ENCODE measurements around the gene CA4.

The CA4 gene

DNA sequence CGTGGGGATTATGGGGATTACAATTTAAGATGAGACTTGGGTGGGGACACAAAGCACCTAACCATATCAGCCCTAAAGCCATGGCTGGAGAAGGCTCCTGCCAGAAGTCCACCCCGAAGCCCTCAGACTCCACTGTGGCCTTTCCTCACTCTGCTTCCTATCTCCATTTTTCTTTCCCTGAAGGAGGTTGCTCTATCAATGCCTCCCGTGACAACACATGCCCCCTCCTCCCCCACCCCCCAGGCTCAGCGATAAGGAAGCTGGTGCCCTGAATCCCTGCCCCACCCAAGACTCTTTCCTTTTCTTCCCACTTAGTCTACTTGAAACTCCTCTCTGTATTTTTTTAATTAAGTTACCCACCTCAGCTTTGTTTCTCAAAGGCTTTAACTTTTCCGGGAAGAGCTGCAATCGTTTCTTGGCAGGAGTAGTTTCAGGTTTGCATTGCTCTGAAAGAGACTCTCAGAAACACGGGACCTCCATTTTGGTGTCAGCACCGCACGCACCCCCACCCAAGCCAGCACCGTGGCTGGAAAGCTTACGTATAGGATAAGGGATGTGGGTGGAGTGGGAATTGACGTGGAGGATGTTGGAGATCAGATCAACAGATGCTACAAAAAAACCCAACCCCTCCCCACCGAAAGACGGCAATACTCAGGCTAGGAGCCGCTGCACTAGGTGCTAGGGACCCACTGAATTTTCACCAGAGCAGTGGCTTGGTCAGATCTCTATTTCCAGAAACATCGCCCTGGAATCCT, 15.2 kb upstream of the CA4 start:
- Histone ChIP-seq H3K4me3 (ENCODE audit: low read depth, low read length) (peak overlapping the region; percentile 83), H3K9me3 (ENCODE audit: control insufficient read depth, insufficient read depth, low read length) (no peaks in the 10 kb centered on the region), H3K27ac (ENCODE audit: low read depth, low read length) (no peak overlapping the region), H3K36me3 (ENCODE audit: control insufficient read depth, insufficient read depth, low read length) (no peaks in the 10 kb centered on the region), H3K9ac (ENCODE audit: low read depth, low read length) (peak overlapping the region; percentile 39; the same call in 1 of the 2 replicates), H3K4me1 (ENCODE audit: control insufficient read depth, insufficient read depth, low read length) (no peaks in the 10 kb centered on the region; the same call in 1 of the 2 replicates), H3K27me3 (ENCODE audit: control insufficient read depth, insufficient read depth, low read length) (peaks cover 48% of the 10 kb centered on the region)

DNA sequence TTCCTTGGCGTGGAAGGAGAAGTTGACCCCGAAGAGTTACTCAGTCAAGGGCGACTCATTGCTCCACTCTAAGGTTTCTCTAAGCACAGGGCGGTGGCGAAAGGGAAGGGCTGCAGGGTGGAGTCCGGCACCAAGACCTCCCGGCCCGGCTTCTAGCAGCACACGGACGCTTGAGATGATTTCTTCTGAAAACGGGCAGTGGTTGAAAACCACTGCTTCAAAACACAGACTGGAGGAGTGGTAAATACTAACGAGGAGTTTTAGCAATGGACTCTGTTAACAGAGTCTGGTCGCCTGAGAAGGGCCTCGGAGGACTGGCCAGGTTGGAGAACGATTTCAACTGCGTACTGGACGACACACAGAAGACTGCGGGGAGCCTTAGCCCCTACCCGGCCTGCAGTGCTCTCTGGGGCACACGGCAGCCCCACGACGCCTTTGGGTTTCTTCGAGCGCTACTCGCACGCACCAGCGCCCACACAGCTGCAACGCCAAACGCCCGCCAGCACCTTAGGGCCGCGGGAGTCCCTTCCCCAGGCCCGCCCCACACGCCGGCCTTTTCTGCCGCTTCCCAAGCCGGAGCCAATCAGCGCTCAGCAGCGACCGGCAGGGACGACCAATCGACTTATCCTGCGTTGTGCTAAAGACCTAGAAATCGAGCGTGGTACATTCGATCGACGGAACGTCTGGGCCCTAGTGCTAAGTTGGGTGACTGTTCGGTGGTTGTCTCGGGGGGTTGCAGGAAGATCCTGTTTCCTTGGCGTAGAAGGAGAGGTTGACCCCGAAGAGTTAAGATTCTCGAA, 14.4 kb upstream of the CA4 start:
- Histone ChIP-seq H3K27ac (ENCODE audit: low read depth, low read length) (no peak overlapping the region), H3K9me3 (ENCODE audit: control insufficient read depth, insufficient read depth, low read length) (no peaks in the 10 kb centered on the region), H3K4me1 (ENCODE audit: control insufficient read depth, insufficient read depth, low read length) (no peaks in the 10 kb centered on the region; the same call in 1 of the 2 replicates), H3K27me3 (ENCODE audit: control insufficient read depth, insufficient read depth, low read length) (peaks cover 56% of the 10 kb centered on the region), H3K4me3 (ENCODE audit: low read depth, low read length) (peak overlapping the region; percentile 83), H3K9ac (ENCODE audit: low read depth, low read length) (peak overlapping the region; percentile 39; the same call in 1 of the 2 replicates), H3K36me3 (ENCODE audit: control insufficient read depth, insufficient read depth, low read length) (no peaks in the 10 kb centered on the region)

DNA sequence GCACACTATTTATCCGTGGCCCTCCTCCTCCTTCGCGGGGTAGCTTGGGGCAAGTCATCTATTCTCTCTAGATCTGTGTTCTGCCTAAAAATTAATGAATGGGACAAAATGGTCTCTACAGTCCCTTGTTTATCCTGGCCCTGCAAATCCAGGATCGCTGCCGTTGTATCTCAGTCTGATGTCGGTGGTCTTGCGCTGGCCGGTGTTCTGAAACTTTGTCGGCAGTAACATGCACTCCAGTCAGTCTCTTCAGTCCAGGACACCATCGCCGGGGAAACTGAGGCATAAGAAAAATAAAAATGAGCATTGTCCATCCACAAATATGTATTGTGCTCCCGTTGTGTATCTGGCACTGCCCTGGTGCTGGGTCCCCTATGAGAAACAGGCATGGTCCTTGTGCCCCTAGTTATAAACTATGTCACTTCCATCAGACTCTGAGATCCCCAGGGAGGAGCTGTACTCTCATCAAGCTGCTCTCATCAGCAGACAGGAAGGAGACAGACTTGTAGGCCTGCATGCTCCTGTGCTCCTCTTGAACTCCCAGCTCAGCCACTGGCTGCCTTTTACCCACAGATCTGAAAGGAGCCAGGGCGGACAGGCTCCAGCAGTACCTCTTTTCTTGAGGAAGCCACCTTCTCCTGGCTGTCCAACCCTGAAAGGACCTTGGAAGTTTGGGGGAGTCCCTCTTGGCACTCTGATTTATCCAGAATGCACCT, 13.7 kb upstream of the CA4 start:
- Histone ChIP-seq H3K4me3 (ENCODE audit: low read depth, low read length) (peak overlapping the region; percentile 83; the same call in 1 of the 2 replicates), H3K9ac (ENCODE audit: low read depth, low read length) (no peak overlapping the region), H3K36me3 (ENCODE audit: control insufficient read depth, insufficient read depth, low read length) (no peaks in the 10 kb centered on the region), H3K27ac (ENCODE audit: low read depth, low read length) (no peak overlapping the region), H3K9me3 (ENCODE audit: control insufficient read depth, insufficient read depth, low read length) (no peaks in the 10 kb centered on the region), H3K27me3 (ENCODE audit: control insufficient read depth, insufficient read depth, low read length) (peaks cover 63% of the 10 kb centered on the region), H3K4me1 (ENCODE audit: control insufficient read depth, insufficient read depth, low read length) (peaks cover 4% of the 10 kb centered on the region; the same call in 1 of the 2 replicates)

DNA sequence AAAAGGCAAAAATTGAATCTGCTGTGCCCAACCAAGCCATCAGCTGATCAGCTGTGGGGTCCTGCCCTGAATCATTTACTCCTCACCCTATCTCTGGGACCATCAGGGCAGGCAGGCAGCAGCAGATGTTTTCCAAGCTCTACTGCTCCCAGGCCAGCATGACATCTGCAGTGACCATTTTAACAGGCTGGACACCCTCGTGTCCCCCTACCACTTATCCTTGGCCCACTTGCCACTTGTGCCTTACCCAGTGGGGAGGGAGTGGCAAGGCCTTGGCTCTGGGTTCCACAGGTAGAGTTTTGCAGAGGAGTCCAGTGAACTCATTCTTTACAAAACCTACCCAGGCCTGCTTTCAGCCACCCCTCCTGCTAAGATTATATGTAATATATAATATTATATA, 12.0 kb upstream of the CA4 start:
- no peaks in the 10 kb centered on the region for H3K9me3 ChIP-seq (ENCODE audit: control insufficient read depth, insufficient read depth, low read length)
- peaks cover 72% of the 10 kb centered on the region for H3K27me3 ChIP-seq (ENCODE audit: control insufficient read depth, insufficient read depth, low read length)
- H3K4me3 ChIP-seq (ENCODE audit: low read depth, low read length): no peak overlapping the region
- H3K4me1 ChIP-seq (ENCODE audit: control insufficient read depth, insufficient read depth, low read length): peaks cover 14% of the 10 kb centered on the region
- no peak overlapping the region for H3K27ac ChIP-seq (ENCODE audit: low read depth, low read length)
- H3K9ac ChIP-seq (ENCODE audit: low read depth, low read length): no peak overlapping the region
- no peaks in the 10 kb centered on the region for H3K36me3 ChIP-seq (ENCODE audit: control insufficient read depth, insufficient read depth, low read length)

DNA sequence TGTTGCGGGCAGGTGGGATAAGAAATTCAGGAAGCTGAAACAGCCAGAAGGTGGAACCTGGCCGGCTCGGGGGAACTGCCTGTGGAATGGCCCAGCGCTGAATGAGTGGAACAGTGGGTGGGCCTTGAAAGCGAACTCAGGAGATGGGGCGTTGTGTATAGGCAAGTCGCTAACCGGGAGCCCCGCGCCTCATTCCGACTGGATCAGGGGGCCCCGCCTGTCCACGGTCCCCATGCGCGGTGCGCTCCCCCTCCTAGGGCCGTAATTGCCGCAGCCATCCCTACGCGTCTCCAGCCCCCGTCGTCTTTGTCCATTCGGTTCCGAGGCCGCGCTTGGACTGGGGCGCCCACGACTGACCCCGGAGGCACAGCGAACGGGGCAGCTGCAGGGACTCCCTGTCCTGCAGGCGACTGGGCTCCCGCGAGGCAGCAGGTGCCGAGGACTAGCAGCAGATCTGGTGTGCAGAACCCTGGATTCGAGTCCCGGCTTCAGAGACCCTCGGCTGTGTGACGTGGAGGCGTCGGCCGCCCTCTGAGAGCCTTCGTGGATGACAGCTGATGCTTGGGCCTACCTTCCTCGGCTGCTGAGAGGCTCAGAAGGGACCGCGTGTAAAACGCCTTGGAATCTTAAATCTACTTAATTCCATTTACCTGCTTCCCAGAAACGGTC, 10.9 kb upstream of the CA4 start:
- Histone ChIP-seq H3K9ac (ENCODE audit: low read depth, low read length) (no peak overlapping the region), H3K4me1 (ENCODE audit: control insufficient read depth, insufficient read depth, low read length) (peaks cover 20% of the 10 kb centered on the region), H3K27ac (ENCODE audit: low read depth, low read length) (no peak overlapping the region), H3K4me3 (ENCODE audit: low read depth, low read length) (peak overlapping the region; percentile 48), H3K36me3 (ENCODE audit: control insufficient read depth, insufficient read depth, low read length) (no peaks in the 10 kb centered on the region), H3K9me3 (ENCODE audit: control insufficient read depth, insufficient read depth, low read length) (no peaks in the 10 kb centered on the region), H3K27me3 (ENCODE audit: control insufficient read depth, insufficient read depth, low read length) (peaks cover 72% of the 10 kb centered on the region)

DNA sequence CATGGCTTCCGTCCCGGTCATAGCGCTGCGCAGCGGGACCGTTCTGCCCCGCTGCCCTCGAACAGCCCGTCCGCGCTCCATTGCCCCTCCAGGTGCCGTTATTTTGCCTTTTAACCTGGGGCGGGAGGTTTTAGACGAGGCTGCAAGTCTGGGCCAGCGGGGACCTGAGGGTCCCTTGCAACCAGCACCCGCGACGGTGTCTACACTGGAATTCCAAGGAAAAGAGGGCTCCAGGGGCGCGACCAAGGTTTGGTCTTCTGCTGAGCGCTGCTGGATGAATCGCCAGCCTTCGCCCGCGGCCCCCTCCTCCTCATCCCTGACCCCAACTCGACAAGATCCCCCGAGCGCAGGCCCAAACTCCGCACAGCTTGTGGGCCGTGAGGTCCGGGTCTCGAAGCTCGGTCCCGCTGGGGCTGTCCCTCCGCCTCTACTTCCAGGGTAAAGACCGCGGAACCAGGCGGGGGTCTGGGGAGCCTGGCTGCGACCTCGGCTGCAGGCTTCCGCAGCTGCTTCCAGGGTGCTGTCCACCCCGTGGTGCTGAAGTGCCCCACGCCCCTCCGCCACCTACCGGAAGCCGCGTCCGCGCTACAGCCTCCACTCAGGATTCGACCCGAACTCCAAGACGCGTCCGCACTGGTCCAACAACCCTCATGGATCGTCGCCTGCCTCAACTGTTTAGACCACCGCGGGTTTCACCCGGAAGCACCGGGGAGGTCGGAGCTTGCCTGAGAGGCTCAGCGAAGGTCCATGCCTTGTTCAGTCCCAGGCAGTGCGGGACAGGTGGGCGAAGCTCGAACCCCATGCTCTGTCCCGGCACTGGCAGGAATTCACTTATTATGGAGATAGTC, 10.1 kb upstream of the CA4 start:
- Histone ChIP-seq H3K27me3 (ENCODE audit: control insufficient read depth, insufficient read depth, low read length) (peaks cover 74% of the 10 kb centered on the region), H3K9ac (ENCODE audit: low read depth, low read length) (no peak overlapping the region), H3K4me1 (ENCODE audit: control insufficient read depth, insufficient read depth, low read length) (peaks cover 20% of the 10 kb centered on the region), H3K27ac (ENCODE audit: low read depth, low read length) (no peak overlapping the region), H3K9me3 (ENCODE audit: control insufficient read depth, insufficient read depth, low read length) (no peaks in the 10 kb centered on the region), H3K36me3 (ENCODE audit: control insufficient read depth, insufficient read depth, low read length) (no peaks in the 10 kb centered on the region), H3K4me3 (ENCODE audit: low read depth, low read length) (peak overlapping the region; percentile 48)

DNA sequence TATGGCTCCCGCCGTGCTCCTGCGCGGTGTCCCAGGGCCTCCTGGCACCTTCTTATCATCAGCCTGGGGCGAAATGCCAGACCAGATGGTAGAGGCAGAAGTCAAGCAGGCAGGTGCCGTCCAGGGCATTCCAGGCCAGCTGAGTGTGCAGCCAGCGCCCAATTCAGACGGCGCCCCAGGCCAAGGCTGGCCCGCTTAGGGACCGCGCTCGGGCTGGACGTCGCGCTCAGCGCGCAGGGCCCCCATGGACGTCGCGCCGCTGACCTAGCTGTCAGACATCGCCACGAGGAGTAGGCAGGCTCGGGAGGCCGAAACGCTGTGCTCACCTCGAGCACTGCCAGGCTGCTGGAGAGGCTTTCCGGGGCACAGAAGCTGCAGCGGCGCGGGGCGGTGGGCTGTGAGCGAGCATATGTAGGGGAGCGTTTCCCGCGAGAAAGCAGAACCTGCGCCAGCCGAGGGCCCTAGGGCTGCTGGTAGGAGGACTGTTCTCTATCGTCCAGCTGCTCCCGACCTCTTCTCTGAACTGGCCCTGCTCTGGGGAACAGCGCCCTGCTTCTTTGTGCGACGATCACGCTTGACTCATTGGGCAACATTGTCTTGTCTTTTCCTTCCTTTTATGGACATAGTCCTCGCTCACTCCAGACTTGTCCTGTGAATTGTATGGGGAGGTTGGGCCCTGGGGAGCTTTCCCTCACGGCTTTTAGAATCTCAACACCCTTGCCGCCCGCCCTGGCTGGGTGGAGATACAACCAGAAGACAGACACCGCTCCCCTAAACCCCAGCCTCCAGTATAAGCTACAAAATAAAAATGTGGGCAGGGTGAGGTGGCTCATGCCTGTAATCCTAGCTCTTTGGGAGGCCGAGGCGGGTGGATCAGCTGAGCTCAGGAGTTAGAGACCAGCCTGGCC, 8.4 kb upstream of the CA4 start:
- Histone ChIP-seq H3K27me3 (ENCODE audit: control insufficient read depth, insufficient read depth, low read length) (peaks cover 76% of the 10 kb centered on the region), H3K9me3 (ENCODE audit: control insufficient read depth, insufficient read depth, low read length) (no peaks in the 10 kb centered on the region), H3K36me3 (ENCODE audit: control insufficient read depth, insufficient read depth, low read length) (no peaks in the 10 kb centered on the region), H3K4me1 (ENCODE audit: control insufficient read depth, insufficient read depth, low read length) (peaks cover 31% of the 10 kb centered on the region), H3K4me3 (ENCODE audit: low read depth, low read length) (peak overlapping the region; percentile 25; the same call in 1 of the 2 replicates), H3K9ac (ENCODE audit: low read depth, low read length) (no peak overlapping the region; the same call in 1 of the 2 replicates), H3K27ac (ENCODE audit: low read depth, low read length) (no peak overlapping the region)

DNA sequence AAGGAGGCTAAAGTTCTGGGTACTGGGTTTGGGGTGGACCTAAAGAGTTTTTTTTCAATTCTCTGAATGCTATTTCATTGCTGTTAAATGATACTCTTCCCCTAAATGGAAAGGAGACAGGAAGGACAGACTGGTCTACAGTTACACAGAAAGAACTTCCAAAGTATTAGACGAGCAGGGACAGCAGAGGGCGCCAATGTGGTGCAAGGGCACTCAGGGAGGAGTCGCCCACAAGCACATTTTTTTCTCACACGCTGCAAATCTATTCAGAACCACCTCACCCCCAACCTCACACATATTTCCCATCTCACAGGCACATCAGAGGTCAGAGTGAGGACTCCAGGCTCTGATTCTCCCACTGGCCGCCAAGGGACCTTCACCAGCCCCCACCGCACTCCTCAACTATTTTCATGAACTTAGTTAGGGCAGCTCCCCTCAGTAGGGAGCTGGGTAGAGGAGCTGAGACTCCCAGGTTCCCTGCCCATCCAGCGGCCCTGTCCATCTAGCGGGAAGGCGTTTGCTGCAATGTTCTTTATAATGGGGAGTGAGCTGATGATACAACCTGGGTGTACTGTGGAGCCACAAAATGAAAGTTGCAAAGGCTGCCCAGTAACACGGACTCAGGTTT, 6.8 kb upstream of the CA4 start:
- Histone ChIP-seq H3K4me1 (ENCODE audit: control insufficient read depth, insufficient read depth, low read length) (peaks cover 31% of the 10 kb centered on the region), H3K27ac (ENCODE audit: low read depth, low read length) (peak overlapping the region; percentile 73), H3K9ac (ENCODE audit: low read depth, low read length) (no peak overlapping the region), H3K4me3 (ENCODE audit: low read depth, low read length) (peak overlapping the region; percentile 55), H3K9me3 (ENCODE audit: control insufficient read depth, insufficient read depth, low read length) (no peaks in the 10 kb centered on the region), H3K27me3 (ENCODE audit: control insufficient read depth, insufficient read depth, low read length) (peaks cover 67% of the 10 kb centered on the region), H3K36me3 (ENCODE audit: control insufficient read depth, insufficient read depth, low read length) (no peaks in the 10 kb centered on the region)
